ENCODE measurements around the gene CBFA2T2.

Gene CBFA2T2

DNA sequence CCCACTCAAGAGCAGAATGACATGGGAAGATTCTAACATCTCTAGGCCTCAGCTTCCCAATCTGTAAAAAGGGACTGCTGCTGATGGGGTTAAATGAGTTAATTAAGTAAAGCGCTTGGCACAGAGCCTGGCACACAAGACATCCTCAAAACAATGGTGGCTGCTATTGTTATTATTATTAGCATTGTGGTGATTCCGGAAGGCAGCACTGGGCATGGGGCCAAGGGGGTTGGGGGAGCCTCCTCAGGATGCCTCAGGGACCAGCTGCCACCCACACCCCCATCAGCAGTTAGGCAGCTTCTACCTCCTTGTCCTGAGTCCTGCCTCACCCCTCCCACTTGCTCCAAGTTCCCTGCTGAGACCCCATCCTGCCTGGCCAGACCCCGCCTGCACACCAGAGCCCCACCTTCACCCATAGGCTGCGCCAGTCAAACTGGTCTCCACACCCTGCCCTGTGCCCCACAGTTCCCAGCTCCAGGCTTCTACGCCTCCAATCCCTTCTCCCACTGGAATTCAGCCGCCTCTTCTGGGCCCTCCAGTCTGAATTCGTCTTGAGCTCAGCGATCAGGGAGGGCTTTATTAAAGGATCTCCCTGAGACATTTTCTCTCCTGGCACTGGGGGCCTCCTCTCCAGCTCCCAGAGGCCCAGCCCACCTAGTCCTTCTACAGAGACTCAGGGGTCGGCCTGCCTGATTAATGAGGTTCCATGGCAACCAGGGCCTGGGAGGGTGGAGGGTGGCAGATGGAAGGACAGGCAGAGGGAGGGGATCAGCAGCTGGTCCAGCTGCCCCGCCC is 194.8 kb downstream of the CBFA2T2 start:
- peak overlapping the region; percentile 54 for H3K4me3 ChIP-seq (ENCODE audit: low read depth, low read length)
- TF ChIP-seq CTCF (IDR thresholded peaks at IDR 0.05; ENCODE audit: insufficient read depth, low read depth, low read length, missing control alignments), result no peak
- DNase-seq (ENCODE audit: low read depth), result peak; percentile 43

DNA sequence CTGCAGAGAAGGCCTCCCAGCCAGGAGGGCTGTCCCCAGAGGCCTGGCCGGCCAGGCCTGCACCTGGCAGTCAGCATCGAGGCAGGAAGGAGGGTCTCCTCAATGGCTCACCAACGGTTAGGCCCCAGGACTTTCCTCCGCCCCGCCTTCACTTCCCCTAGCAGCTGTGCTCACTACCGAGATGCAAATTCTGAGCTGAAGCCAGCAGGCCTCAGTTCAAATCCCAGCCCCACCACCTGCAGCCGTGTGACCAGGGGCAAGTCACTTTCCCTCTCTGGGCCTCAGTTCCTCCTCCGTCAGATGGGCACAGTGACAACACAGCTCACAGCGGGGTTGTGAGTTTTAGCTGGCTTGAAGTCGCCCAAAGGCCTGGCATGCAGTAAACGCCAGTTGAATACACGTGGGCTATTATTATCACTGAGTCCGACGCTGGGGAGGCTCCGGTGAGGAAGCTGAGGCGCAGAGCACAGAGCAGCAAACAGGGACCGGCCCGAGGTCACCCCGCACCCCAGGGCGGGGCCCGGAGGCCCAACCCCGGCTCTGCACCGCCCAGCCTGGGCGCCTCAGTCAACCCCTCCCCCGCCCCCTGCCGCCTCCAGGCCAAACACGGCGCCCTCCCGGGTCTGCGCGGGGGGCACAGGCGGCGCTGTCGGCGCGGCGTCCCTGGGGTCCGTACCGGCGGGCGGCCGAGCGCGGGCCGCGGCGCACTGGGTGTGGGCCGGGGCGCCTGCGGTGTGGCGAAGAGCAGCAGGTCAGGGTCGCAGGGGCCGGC is 195.6 kb downstream of the CBFA2T2 start:
- no peak for TF ChIP-seq CTCF (IDR thresholded peaks at IDR 0.05; ENCODE audit: insufficient read depth, low read depth, low read length, missing control alignments)
- peak overlapping the region; percentile 54 for H3K4me3 ChIP-seq (ENCODE audit: low read depth, low read length)
- DNase-seq (ENCODE audit: low read depth), result peak; percentile 91

GRCh38 chr20:33686100-33686983 is 196.4 kb downstream of the CBFA2T2 start, which contains the start of gene E2F1:
E2F1 (minus strand) TSS chr20:33686385; CDS start chr20:33686264, 121 bp downstream.
- peak; percentile 31 for TF ChIP-seq CTCF (IDR thresholded peaks at IDR 0.05; ENCODE audit: insufficient read depth, low read depth, low read length, missing control alignments)
- H3K4me3 ChIP-seq (ENCODE audit: low read depth, low read length), result peak within 1 kb of the TSS; percentile 54
- DNase-seq (ENCODE audit: low read depth), result peak; percentile 97

DNA sequence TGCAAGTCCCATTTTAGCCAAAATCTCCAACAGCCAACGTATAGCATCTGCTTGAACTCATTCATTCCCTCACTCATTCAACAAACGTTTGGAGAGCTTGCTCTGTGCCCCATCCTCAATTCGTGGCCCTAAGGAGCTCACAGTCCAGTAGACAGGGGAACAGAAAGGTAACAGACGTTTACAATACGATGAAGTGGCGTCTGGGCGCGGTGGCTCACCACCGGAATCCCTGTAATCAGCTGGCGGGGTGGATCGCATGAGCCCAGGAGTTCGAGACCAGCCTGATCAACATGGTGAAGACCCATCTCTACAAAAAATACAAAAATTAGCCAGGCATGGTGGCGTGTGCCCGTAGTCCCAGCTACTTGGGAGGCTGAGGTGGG is 197.1 kb downstream of the CBFA2T2 start:
- no peak overlapping the region for H3K4me3 ChIP-seq (ENCODE audit: low read depth, low read length)
- DNase-seq (ENCODE audit: low read depth), result no peak
- no peak for TF ChIP-seq CTCF (IDR thresholded peaks at IDR 0.05; ENCODE audit: insufficient read depth, low read depth, low read length, missing control alignments)

- no peak for DNase-seq (ENCODE audit: low read depth)
Observed at GRCh38 chr20:33687370-33687915, 197.5 kb downstream of the CBFA2T2 start.

More at GRCh38 chr20:33687370-33687915, 197.5 kb downstream of the CBFA2T2 start:
- H3K4me3 ChIP-seq (ENCODE audit: low read depth, low read length), result no peak overlapping the region
- TF ChIP-seq CTCF (IDR thresholded peaks at IDR 0.05; ENCODE audit: insufficient read depth, low read depth, low read length, missing control alignments), result no peak
